Measurements from ENCODE around the gene MPPED2. TPM values are rescaled to one million over a fixed set of nuclear protein-coding genes. Genes with fewer than 3 reads are reported as not detected.

Gene MPPED2
- total and polyA plus RNA-seq, 2 donors (not counting 3 experiments of a cell fraction or from before 2014, with no cell fraction given), result not detected

DNA sequence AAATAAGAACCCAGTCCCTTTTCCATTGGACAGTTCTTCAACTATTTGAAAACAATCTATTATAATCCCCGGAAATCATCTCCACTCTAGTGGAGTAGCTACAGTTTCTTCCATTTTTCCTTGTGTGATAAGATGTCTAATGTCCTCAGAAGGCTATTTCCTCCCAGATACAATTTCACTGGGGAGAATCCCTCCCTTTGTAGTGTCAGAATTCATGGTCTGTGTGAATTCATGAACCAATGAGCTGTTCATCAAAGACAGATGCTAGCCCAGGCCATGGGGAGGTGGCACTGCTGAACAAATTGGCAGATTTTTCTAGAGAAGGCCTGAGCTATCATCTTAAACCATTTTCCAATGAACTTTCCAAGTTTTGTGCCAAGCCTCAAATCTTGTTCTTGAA is 45.4 kb downstream of the MPPED2 start:
- ChIA-PET CTCF (no interaction called here), POLR2A (no interaction called here)
- dilution Hi-C loops (cut with MboI; ENCODE audit: extremely low pct_ligation_motif_present, low sequenced_read_pairs) (no loop called here), intact Hi-C loops (cut with micrococcal nuclease) (no loop called here)
- Histone ChIP-seq H3K27me3 (ENCODE audit: control insufficient read depth in 2 of 2, insufficient read depth in 2 of 2, low read length in 2 of 2) (no peaks in the 10 kb centered on the region), H3K9me1 (replicated peaks; ENCODE audit: control insufficient read depth, extremely low read depth, insufficient read depth, low read length) (no peaks in the 10 kb centered on the region), H4K20me1 (replicated peaks; ENCODE audit: control insufficient read depth, extremely low read depth, insufficient read depth, low read length) (no peaks in the 10 kb centered on the region), H3K4me2 (ENCODE audit: insufficient read depth, low read length) (no peak overlapping the region), H3K9me3 (replicated peaks; ENCODE audit: control insufficient read depth, insufficient read depth, low read length) (no peaks in the 10 kb centered on the region), H3K9ac (replicated peaks; ENCODE audit: extremely low read depth, insufficient read depth, low read length) (no peak overlapping the region), H3K27ac (ENCODE audit: insufficient read depth, low read depth, low read length) (no peak overlapping the region), H3K79me2 (ENCODE audit: control insufficient read depth, insufficient read depth, low read length) (no peaks in the 10 kb centered on the region), H3K4me1 (ENCODE audit: control insufficient read depth, extremely low read depth, insufficient read depth, low read length) (no peaks in the 10 kb centered on the region), H2AFZ (ENCODE audit: low read depth, low read length) (no peak overlapping the region), H3K36me3 (ENCODE audit: control insufficient read depth in 2 of 2, extremely low read depth in 1 of 2, insufficient read depth in 2 of 2, low read length in 2 of 2) (no peaks in the 10 kb centered on the region), H3K4me3 (replicated peaks in 1 of 3; ENCODE audit: insufficient read depth in 1 of 3, low read depth in 1 of 3, low read length in 3 of 3) (no peak overlapping the region)
- no peak for FAIRE-seq
- no peak for TF ChIP-seq MYC (IDR thresholded peaks at IDR 0.05; ENCODE audit: low read depth, low read length)
- BruUV-seq (replicated peaks), result no TSS peak
- DNase-seq (ENCODE audit: low read depth, low spot score), result no peak

GRCh38 chr11:30538251-30538650 is 47.9 kb downstream of the MPPED2 start:
- FAIRE-seq, result no peak
- BruUV-seq (replicated peaks), result no TSS peak
- Histone ChIP-seq H3K9me3 (replicated peaks; ENCODE audit: control insufficient read depth, insufficient read depth, low read length) (no peaks in the 10 kb centered on the region), H2AFZ (ENCODE audit: low read depth, low read length) (no peak overlapping the region), H3K4me2 (ENCODE audit: insufficient read depth, low read length) (no peak overlapping the region), H3K27me3 (ENCODE audit: control insufficient read depth in 2 of 2, insufficient read depth in 2 of 2, low read length in 2 of 2) (no peaks in the 10 kb centered on the region), H3K9me1 (replicated peaks; ENCODE audit: control insufficient read depth, extremely low read depth, insufficient read depth, low read length) (no peaks in the 10 kb centered on the region), H3K79me2 (ENCODE audit: control insufficient read depth, insufficient read depth, low read length) (no peaks in the 10 kb centered on the region), H3K9ac (replicated peaks; ENCODE audit: extremely low read depth, insufficient read depth, low read length) (no peak overlapping the region), H3K36me3 (ENCODE audit: control insufficient read depth in 2 of 2, extremely low read depth in 1 of 2, insufficient read depth in 2 of 2, low read length in 2 of 2) (no peaks in the 10 kb centered on the region), H3K4me1 (ENCODE audit: control insufficient read depth, extremely low read depth, insufficient read depth, low read length) (no peaks in the 10 kb centered on the region), H3K27ac (ENCODE audit: insufficient read depth, low read depth, low read length) (no peak overlapping the region), H3K4me3 (replicated peaks in 1 of 3; ENCODE audit: insufficient read depth in 1 of 3, low read depth in 1 of 3, low read length in 3 of 3) (no peak overlapping the region), H4K20me1 (replicated peaks; ENCODE audit: control insufficient read depth, extremely low read depth, insufficient read depth, low read length) (no peaks in the 10 kb centered on the region)
- ChIA-PET POLR2A (no interaction called here), CTCF (no interaction called here)
- dilution Hi-C loops (cut with MboI; ENCODE audit: extremely low pct_ligation_motif_present, low sequenced_read_pairs) (no loop called here), intact Hi-C loops (cut with micrococcal nuclease) (loop anchor here (1.0 kb wide), 1 partner anchor 17 kb away; no protein-coding TSS in a partner anchor)
- DNase-seq (ENCODE audit: low read depth, low spot score), result no peak
- TF ChIP-seq FOS (IDR thresholded peaks at IDR 0.05; ENCODE audit: borderline replicate concordance, insufficient read depth, low read length) (no peak), POLR2AphosphoS5 (IDR thresholded peaks at IDR 0.05; ENCODE audit: insufficient read depth, low read depth, low read length) (no peak), JUN (IDR thresholded peaks at IDR 0.05; ENCODE audit: borderline replicate concordance, insufficient read depth, insufficient read length, low read depth) (no peak), EZH2 (IDR thresholded peaks at IDR 0.05; ENCODE audit: borderline replicate concordance, low read depth, low read length, severe bottlenecking) (no peak), MYC (IDR thresholded peaks at IDR 0.05; ENCODE audit: low read depth, low read length) (no peak), POLR2A (IDR thresholded peaks at IDR 0.05; ENCODE audit: low read depth, low read length) (no peak), GATA2 (IDR thresholded peaks at IDR 0.05; ENCODE audit: insufficient read depth, insufficient read length, low read depth, low read length) (no peak), MAX (IDR thresholded peaks at IDR 0.05; ENCODE audit: insufficient read depth, insufficient read length) (no peak)
- TF ChIP-seq, protein P1, sequence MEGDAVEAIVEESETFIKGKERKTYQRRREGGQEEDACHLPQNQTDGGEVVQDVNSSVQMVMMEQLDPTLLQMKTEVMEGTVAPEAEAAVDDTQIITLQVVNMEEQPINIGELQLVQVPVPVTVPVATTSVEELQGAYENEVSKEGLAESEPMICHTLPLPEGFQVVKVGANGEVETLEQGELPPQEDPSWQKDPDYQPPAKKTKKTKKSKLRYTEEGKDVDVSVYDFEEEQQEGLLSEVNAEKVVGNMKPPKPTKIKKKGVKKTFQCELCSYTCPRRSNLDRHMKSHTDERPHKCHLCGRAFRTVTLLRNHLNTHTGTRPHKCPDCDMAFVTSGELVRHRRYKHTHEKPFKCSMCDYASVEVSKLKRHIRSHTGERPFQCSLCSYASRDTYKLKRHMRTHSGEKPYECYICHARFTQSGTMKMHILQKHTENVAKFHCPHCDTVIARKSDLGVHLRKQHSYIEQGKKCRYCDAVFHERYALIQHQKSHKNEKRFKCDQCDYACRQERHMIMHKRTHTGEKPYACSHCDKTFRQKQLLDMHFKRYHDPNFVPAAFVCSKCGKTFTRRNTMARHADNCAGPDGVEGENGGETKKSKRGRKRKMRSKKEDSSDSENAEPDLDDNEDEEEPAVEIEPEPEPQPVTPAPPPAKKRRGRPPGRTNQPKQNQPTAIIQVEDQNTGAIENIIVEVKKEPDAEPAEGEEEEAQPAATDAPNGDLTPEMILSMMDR (IDR thresholded peaks at IDR 0.05; ENCODE audit: extremely low read depth in 1 of 2, insufficient read depth in 1 of 2, low read depth in 1 of 2, low read length in 2 of 2), result no peak
